Testis (tissue), 2 donors: ENCODE data around the gene RNF128.
"Not testable (repeated sequence)": the region's sequence is repeated elsewhere in the genome, so short reads cannot be mapped to it uniquely, and the experiment has no call there.

Source experiments
- CTCF ChIP-seq, 3 experiments: fragments of 450-650 bp in 2 of 3; fragments of 200-600 bp in 1 of 3; sonication (generic) in 1 of 3; IDR thresholded peaks; one replicate each; pipeline ENCODE4 v1.5.1; 2016 to 2019; ENCODE audit warnings: antibody characterized with exemption in 3 of 3, mild to moderate bottlenecking in 2 of 3, moderate library complexity in 1 of 3
- POLR2A ChIP-seq: fragments of 450-650 bp; IDR thresholded peaks from one replicate; pipeline ENCODE4 v1.6.1; 2017; ENCODE audit warnings: antibody characterized with exemption, mild to moderate bottlenecking, moderate library complexity

DNA sequence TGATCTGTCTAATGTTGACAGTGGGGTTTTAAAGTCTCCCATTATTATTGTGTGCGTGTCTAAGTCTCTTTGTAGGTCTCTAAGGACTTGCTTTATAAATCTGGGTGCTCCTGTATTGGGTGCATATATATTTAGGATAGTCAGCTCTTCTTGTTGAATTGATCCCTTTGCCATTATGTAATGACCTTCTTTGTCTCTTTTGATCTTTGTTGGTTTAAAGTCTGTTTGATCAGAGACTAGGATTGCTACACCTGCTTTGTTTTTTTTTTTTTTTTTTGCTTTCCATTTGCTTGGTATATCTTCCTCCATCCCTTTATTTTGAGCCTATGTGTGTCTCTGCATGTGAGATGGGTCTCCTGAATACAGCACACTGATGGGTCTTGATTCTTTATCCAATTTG, 42.8 kb downstream of the RNF128 start:
- not testable (repeated sequence) for TF ChIP-seq POLR2A; CTCF (IDR thresholded peaks at IDR 0.05)
